ENCODE measurements around the gene RAPGEF4. TPM values are rescaled to one million over a fixed set of nuclear protein-coding genes. Genes with fewer than 3 reads are reported as not detected.
A peak's percentile ranks its signal among the peaks of the same experiment; 100 is the strongest.

RAPGEF4 gene
- total and polyA plus RNA-seq, 2 of the 13 experiments (the other 11 are each of a cell fraction or from before 2014, with no cell fraction given), result 0.78 to 0.91 TPM

GRCh38 chr2:173075781-173076580, 340.3 kb downstream of the RAPGEF4 start, which contains the start of gene MAP3K20 (continued):
- TF ChIP-seq, protein P1, sequence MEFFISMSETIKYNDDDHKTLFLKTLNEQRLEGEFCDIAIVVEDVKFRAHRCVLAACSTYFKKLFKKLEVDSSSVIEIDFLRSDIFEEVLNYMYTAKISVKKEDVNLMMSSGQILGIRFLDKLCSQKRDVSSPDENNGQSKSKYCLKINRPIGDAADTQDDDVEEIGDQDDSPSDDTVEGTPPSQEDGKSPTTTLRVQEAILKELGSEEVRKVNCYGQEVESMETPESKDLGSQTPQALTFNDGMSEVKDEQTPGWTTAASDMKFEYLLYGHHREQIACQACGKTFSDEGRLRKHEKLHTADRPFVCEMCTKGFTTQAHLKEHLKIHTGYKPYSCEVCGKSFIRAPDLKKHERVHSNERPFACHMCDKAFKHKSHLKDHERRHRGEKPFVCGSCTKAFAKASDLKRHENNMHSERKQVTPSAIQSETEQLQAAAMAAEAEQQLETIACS (CRISPR knock-in tag; IDR thresholded peaks at IDR 0.05), result no peak
- TF ChIP-seq ZNF510 (CRISPR knock-in tag; IDR thresholded peaks at IDR 0.05; ENCODE audit: low read depth), result no peak
- TF ChIP-seq NR2F2 (IDR thresholded peaks at IDR 0.05; ENCODE audit: borderline replicate concordance, low read depth), result no peak
- TF ChIP-seq ZNF441 (CRISPR knock-in tag; IDR thresholded peaks at IDR 0.05; ENCODE audit: borderline replicate concordance), result peak; percentile 97
- no peak for TF ChIP-seq CBX2 (IDR thresholded peaks at IDR 0.05; ENCODE audit: low read depth, low read length)
- no peak for TF ChIP-seq CBX2 (CRISPR knock-in tag; IDR thresholded peaks at IDR 0.05; ENCODE audit: low read depth)
- no peak for TF ChIP-seq ZNF414 (CRISPR knock-in tag; IDR thresholded peaks at IDR 0.05)
- TF ChIP-seq MATR3 (CRISPR knock-in tag; IDR thresholded peaks at IDR 0.05), result no peak
- peak; percentile 36; the same call in 1 of the 2 replicates for TF ChIP-seq STAG1 (CRISPR knock-in tag; IDR thresholded peaks at IDR 0.05)
- no peak for TF ChIP-seq ZNF556 (CRISPR knock-in tag; IDR thresholded peaks at IDR 0.05; ENCODE audit: borderline replicate concordance)
- TF ChIP-seq DPF2 (CRISPR knock-in tag; IDR thresholded peaks at IDR 0.05; ENCODE audit: borderline replicate concordance, low read depth), result no peak
- TF ChIP-seq ZNF782 (CRISPR knock-in tag; IDR thresholded peaks at IDR 0.05; ENCODE audit: borderline replicate concordance), result no peak; the same call in 1 of the 2 replicates
- peak; percentile 9 to 72; a peak in 2 of 4 replicates for TF ChIP-seq HMGXB4 (CRISPR knock-in tag; IDR thresholded peaks at IDR 0.05; ENCODE audit: borderline replicate concordance in 1 of 2, low read depth in 1 of 2)
- TF ChIP-seq ZFP91 (CRISPR knock-in tag; IDR thresholded peaks at IDR 0.05; ENCODE audit: borderline replicate concordance), result peak; percentile 11; the same call in 1 of the 2 replicates
- no peak; the same call in 1 of the 2 replicates for TF ChIP-seq ZNF792 (CRISPR knock-in tag; IDR thresholded peaks at IDR 0.05)
- TF ChIP-seq KLF6 (CRISPR knock-in tag; IDR thresholded peaks at IDR 0.05), result peak; percentile 24; the same call in 1 of the 2 replicates
- no peak for TF ChIP-seq ZNF766 (CRISPR knock-in tag; IDR thresholded peaks at IDR 0.05; ENCODE audit: borderline replicate concordance)
- TF ChIP-seq, protein P2, sequence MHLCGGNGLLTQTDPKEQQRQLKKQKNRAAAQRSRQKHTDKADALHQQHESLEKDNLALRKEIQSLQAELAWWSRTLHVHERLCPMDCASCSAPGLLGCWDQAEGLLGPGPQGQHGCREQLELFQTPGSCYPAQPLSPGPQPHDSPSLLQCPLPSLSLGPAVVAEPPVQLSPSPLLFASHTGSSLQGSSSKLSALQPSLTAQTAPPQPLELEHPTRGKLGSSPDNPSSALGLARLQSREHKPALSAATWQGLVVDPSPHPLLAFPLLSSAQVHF (CRISPR knock-in tag; IDR thresholded peaks at IDR 0.05), result no peak
- TF ChIP-seq, protein P3, sequence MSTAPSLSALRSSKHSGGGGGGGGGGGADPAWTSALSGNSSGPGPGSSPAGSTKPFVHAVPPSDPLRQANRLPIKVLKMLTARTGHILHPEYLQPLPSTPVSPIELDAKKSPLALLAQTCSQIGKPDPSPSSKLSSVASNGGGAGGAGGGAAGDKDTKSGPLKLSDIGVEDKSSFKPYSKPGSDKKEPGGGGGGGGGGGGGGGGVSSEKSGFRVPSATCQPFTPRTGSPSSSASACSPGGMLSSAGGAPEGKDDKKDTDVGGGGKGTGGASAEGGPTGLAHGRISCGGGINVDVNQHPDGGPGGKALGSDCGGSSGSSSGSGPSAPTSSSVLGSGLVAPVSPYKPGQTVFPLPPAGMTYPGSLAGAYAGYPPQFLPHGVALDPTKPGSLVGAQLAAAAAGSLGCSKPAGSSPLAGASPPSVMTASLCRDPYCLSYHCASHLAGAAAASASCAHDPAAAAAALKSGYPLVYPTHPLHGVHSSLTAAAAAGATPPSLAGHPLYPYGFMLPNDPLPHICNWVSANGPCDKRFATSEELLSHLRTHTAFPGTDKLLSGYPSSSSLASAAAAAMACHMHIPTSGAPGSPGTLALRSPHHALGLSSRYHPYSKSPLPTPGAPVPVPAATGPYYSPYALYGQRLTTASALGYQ (CRISPR knock-in tag; IDR thresholded peaks at IDR 0.05), result peak; percentile 32; the same call in 1 of the 2 replicates
- TF ChIP-seq NCOR1 (IDR thresholded peaks at IDR 0.05; ENCODE audit: borderline replicate concordance, low read length), result no peak
- TF ChIP-seq U2AF2 (IDR thresholded peaks at IDR 0.05; ENCODE audit: low read depth, low read length), result no peak

All from HepG2 (cell line).